GM12873 (cell line): ENCODE data around the gene AADACL2.

Source experiments
- CTCF ChIP-seq: IDR thresholded peaks from 2 replicates; pipeline ENCODE4 v1.5.1; 2012; ENCODE audit warnings: low read depth, mild to moderate bottlenecking, moderate library complexity, low read length, control low read depth; ENCODE audit not compliant: insufficient read depth; ENCODE audit errors: missing control alignments

The AADACL2 gene

DNA sequence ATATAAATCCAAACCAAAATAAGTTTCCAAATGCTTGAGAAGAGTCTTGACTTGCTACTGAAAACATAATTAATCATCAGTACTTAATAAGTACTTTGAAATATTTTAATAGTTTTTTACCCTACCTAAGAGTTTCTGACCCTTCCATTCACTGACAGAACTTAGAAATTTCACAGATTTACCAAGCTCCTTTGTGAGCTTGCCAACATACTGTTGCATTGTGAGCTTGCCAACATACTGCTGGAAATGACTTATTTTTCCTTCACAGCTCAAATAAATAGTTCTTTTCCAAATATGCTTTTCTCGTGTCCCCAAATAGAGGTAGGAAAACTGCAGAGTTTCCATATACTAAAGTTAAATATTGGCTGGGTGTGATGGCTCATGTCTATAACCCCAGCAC lies 70.5 kb downstream of the AADACL2 start:
- TF ChIP-seq CTCF: no peak

- no peak for TF ChIP-seq CTCF
Observed at GRCh38 chr3:151806838-151807237, 73.1 kb downstream of the AADACL2 start.
